Pancreas (tissue), 10 donors: ENCODE data around the gene RAPGEF5. TPM values are rescaled to one million over a fixed set of nuclear protein-coding genes. Genes with fewer than 3 reads are reported as not detected.

Experiments
- ATAC-seq, 4 donors: fragments of 200-7000 bp; cut with Tn5 transposase; one replicate each; pipeline versions ENCODE4 v1.8.0 to v1.9.1; 2020; ENCODE audit warnings: mild to moderate bottlenecking in 4 of 4, moderate library complexity in 4 of 4
- DNase-seq, 6 donors: peaks; one replicate each; pipeline ENCODE4 v3.0.0-alpha.2; 2020
- FAIRE-seq: peaks from 2 replicates; lab custom pipeline; 2012; peaks lifted over from hg19 to GRCh38; lab: Jason Lieb, UNC
- H3K27ac ChIP-seq, 4 donors: fragments of 200-600 bp; sonication (generic); 1 replicate in 3 of 4; 2 replicates in 1 of 4; pipeline versions ENCODE4 v1.5.0 to v1.8.0; 2020
- H3K27me3 ChIP-seq, 4 donors: fragments of 200-600 bp; one replicate each; pipeline ENCODE4 v1.8.0; 2021
- H3K36me3 ChIP-seq, 3 donors: fragments of 200-600 bp; sonication (generic) in 1 of 3; one replicate each; pipeline versions ENCODE4 v1.5.0 to v1.8.0; 2020 to 2021
- H3K4me1 ChIP-seq, 3 donors: fragments of 200-600 bp; one replicate each; pipeline ENCODE4 v1.8.0; 2021
- H3K4me3 ChIP-seq, 4 donors: fragments of 200-600 bp; sonication (generic) in 2 of 4; one replicate each; pipeline versions ENCODE4 v1.5.0 to v1.8.0; 2020 to 2021
- H3K9me3 ChIP-seq, 4 donors: fragments of 200-600 bp; one replicate each; pipeline ENCODE4 v1.8.0; 2021
- CTCF ChIP-seq, 4 donors: fragments of 200-600 bp; sonication (generic) in 3 of 4; IDR thresholded peaks; one replicate each; pipeline versions ENCODE4 v1.5.0 to v1.8.0; 2021; ENCODE audit warnings: antibody characterized with exemption in 4 of 4
- WGBS, 2 donors: extraction: QIAGEN DNeasy Blood & Tissue Kit; methylation state at CpG; one replicate each; pipeline ENCODE4 v1.1.7; 2013; 5-methylcytosine and 5-hydroxymethylcytosine counted together
- intact Hi-C, 3 donors: fragments of 100-400 bp; cut with DNase I; formaldehyde crosslinking; loops; one replicate each; pipeline versions ENCODE4 v1.11.1 to v1.14.2; 2022
- polyA plus RNA-seq, 2 donors: library from polyadenylated mRNA; stranded (reverse); fragments of 200-250 nt; gene quantifications; one replicate each; pipeline ENCODE4 v1.2.3, GENCODE V29; 2013
- total RNA-seq, 6 donors: library from RNA; stranded (reverse); fragmentation: NEBNext Ultra II Directional in 4 of 6; extraction: Animal tissue kit (Norgen Biotek cat#: 25700) in 4 of 6; gene quantifications; one replicate each; pipeline versions ENCODE4 v1.2.1 to v1.2.4, GENCODE V29; 2021 to 2023
- donor health status: healthy with polysubstance abuse.
- donor health status: DM: no; HTN: no; CAD: no; lungs with moderate emphysema.
- donor health status: DM: no; HTN: no; CAD: no.
- donor health status: control.
- donor health status: control.
- donor health status: Bipolar disorder and iron deficiency.
- donor health status: DM: yes; HTN: yes; CAD: no.
- donor health status: DM: no; HTN: no; CAD: no.
- donor health status: DM: no; HTN: no; CAD: no.
- donor health status: DM: yes; HTN: yes; CAD: no.

The RAPGEF5 gene
- total and polyA plus RNA-seq, 8 donors: 7.5 to 38.9 (median 29.1) TPM

- H3K4me3 ChIP-seq: no peak overlapping the region
- no peak for ATAC-seq
- H3K36me3 ChIP-seq: no peaks in the 10 kb centered on the region
- no peaks in the 10 kb centered on the region for H3K27me3 ChIP-seq
- H3K9me3 ChIP-seq: no peaks in the 10 kb centered on the region
- peaks cover 8 to 38% (median 34%) of the 10 kb centered on the region in 3 donors for H3K4me1 ChIP-seq
- H3K27ac ChIP-seq: no peak overlapping the region
- no peak for DNase-seq
- 94 to 97% methylated on average over 4 of the region's 4 CpGs for WGBS, 2 donors
- intact Hi-C loops: no loop called here
- TF ChIP-seq CTCF (IDR thresholded peaks at IDR 0.05): no peak
- FAIRE-seq: no peak
Observed at GRCh38 chr7:22352887-22353286, 4.1 kb downstream of the RAPGEF5 start.

DNA sequence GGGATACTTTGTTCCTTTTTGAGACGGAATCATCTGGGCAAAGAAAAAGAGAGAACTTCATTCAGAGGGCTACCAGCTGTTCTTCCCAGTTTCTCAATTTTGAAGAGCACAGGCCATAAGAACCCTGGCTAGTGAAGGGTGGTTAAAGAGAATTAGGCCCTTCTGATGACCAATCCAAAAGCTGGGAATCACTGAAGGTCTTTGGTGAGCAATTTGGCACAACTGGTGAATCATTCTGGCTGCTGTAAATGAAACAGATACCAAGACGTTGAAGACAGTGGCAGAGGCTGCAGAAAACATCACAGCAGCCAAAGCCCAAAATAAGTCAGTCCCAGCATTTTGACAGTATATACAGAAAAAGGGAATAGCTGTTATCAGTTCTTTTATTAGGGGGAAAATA lies 5.1 kb downstream of the RAPGEF5 start:
- FAIRE-seq (no peak), ATAC-seq (no peak), DNase-seq (no peak)
- no peak for TF ChIP-seq CTCF (IDR thresholded peaks at IDR 0.05)
- Histone ChIP-seq H3K4me1 (peaks cover 17 to 48% (median 41%) of the 10 kb centered on the region in 3 donors), H3K9me3 (no peaks in the 10 kb centered on the region), H3K4me3 (no peak overlapping the region), H3K36me3 (no peaks in the 10 kb centered on the region), H3K27ac (peak overlapping the region in 2 of 4 donors; percentile 66 to 75), H3K27me3 (no peaks in the 10 kb centered on the region)
- intact Hi-C loops: no loop called here
- 30 to 32% methylated on average over 2 of the region's 2 CpGs for WGBS, 2 donors

DNA sequence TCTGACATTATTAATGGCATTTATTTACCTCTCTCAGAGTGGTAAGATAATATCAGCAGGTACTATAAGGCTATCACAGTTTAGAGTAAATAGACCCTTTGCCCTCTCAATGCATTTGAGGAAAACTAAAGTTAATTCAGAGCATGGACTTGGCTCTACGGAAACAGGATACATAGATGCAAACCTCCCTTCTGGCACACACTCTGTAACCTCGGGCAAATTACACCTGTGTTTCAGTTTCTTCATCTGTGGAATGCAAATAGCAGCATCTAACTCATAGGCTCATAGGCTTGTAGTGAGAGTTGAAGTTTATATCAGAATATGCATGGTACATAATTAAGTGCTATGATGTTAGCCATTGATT lies 5.6 kb downstream of the RAPGEF5 start:
- H3K4me1 ChIP-seq: peaks cover 17 to 51% (median 45%) of the 10 kb centered on the region in 3 donors
- H3K27ac ChIP-seq: peak overlapping the region in 3 of 4 donors; percentile 14 to 75 (median 66)
- DNase-seq (no peak), FAIRE-seq (no peak), ATAC-seq (peak; percentile 13 to 52 (median 38))
- H3K4me3 ChIP-seq: no peak overlapping the region
- no peaks in the 10 kb centered on the region for H3K36me3 ChIP-seq
- WGBS, 2 donors: 7 to 18% methylated on average over 2 of the region's 2 CpGs
- intact Hi-C loops: no loop called here
- H3K9me3 ChIP-seq: no peaks in the 10 kb centered on the region
- no peak for TF ChIP-seq CTCF (IDR thresholded peaks at IDR 0.05)
- H3K27me3 ChIP-seq: no peaks in the 10 kb centered on the region

- peak; percentile 35 to 68 (median 48) for ATAC-seq
- intact Hi-C loops: no loop called here
- Histone ChIP-seq H3K4me1 (peaks cover 19 to 55% (median 50%) of the 10 kb centered on the region in 3 donors), H3K27ac (peak overlapping the region in 3 of 4 donors; percentile 14 to 75 (median 66)), H3K27me3 (no peaks in the 10 kb centered on the region), H3K4me3 (no peak overlapping the region), H3K36me3 (no peaks in the 10 kb centered on the region), H3K9me3 (no peaks in the 10 kb centered on the region)
- 17 to 20% methylated on average over 2 of the region's 2 CpGs for WGBS, 2 donors
- no peak for FAIRE-seq
- no peak for DNase-seq
- no peak for TF ChIP-seq CTCF (IDR thresholded peaks at IDR 0.05)
Observed at GRCh38 chr7:22350466-22351328, 6.3 kb downstream of the RAPGEF5 start.

DNA sequence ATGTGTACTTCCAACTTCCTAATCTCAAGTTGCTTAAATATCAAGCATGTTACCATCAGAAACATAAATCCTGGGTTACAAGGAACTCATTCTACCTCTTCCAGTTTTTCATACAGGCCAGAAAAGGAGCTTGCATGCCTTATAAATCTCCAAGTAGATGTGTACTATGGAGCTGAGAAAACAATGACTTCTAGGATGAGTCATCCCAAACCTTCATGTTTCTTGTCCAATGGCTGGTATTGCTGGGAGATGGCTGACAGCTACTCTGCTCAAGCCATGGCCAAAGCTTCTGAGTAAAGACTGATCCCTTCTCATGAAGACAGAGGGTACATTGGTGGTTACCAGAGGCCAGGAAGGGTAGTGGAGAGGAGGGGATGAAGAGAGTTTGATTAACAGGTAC lies 8.6 kb downstream of the RAPGEF5 start:
- no peak for TF ChIP-seq CTCF (IDR thresholded peaks at IDR 0.05)
- ATAC-seq: no peak
- Histone ChIP-seq H3K4me1 (peaks cover 27 to 68% (median 59%) of the 10 kb centered on the region in 3 donors), H3K36me3 (no peaks in the 10 kb centered on the region), H3K27ac (peak overlapping the region in 2 of 4 donors; percentile 25 to 89), H3K9me3 (no peaks in the 10 kb centered on the region), H3K4me3 (no peak overlapping the region), H3K27me3 (no peaks in the 10 kb centered on the region)
- intact Hi-C loops: no loop called here
- DNase-seq: peak in 1 of 6 donors; percentile 17
- FAIRE-seq: no peak
